Ovary (tissue), 3 donors: ENCODE results near the gene AFAP1.

Experiments
- CTCF ChIP-seq, 3 donors: fragments of 450-650 bp in 2 of 3; fragments of 200-600 bp in 1 of 3; IDR thresholded peaks; one replicate each; pipeline versions ENCODE4 v1.5.1 to v1.8.0; 2016 to 2022; ENCODE audit warnings: antibody characterized with exemption in 3 of 3, mild to moderate bottlenecking in 1 of 3
- POLR2A ChIP-seq: fragments of 450-650 bp; IDR thresholded peaks from one replicate; pipeline ENCODE4 v1.6.1; 2017; ENCODE audit warnings: antibody characterized with exemption, mild to moderate bottlenecking, moderate library complexity
- donor health status: DM: no; HTN: no; CAD: no.

DNA sequence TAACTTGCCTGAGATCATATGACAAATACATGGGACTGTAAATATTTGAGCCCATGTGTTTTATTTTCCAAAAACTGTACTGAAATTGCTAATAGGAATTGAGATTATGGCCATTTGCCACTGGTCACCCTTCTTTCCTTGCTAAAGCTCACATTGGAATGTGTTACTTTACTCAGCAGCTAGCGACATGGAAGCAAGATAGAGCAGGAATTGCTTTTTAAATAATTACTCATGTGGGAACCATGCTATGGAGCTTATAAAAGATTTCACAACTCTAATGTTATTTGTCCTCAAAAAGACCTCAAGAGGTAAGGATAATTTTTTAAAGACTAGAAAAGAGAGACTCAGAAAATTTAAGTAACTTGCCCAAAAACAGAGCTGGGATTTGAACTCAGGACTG lies 48.8 kb upstream of the AFAP1 start:
- TF ChIP-seq CTCF (IDR thresholded peaks at IDR 0.05) (no peak), POLR2A (no peak)
